Measurements from ENCODE around the gene TTF2. TPM values are rescaled to one million over a fixed set of nuclear protein-coding genes. Genes with fewer than 3 reads are reported as not detected.

Gene TTF2
- total and polyA plus RNA-seq, 2 of the 8 experiments (the other 6 are each of a cell fraction or from before 2014, with no cell fraction given), result 16.9 to 89.6 TPM

- TF ChIP-seq CREB1 (IDR thresholded peaks at IDR 0.05) (no peak), SIN3A (conservative IDR thresholded peaks at IDR 0.05 in 1 of 2, IDR thresholded peaks at IDR 0.05 in 1 of 2; ENCODE audit: low read depth in 1 of 2, low read length in 2 of 2) (no peak), EP300 (IDR thresholded peaks at IDR 0.05; ENCODE audit: borderline replicate concordance in 1 of 2, low read depth in 2 of 2, low read length in 2 of 2) (no peak), EGR1 (IDR thresholded peaks at IDR 0.05; ENCODE audit: borderline replicate concordance, low read depth, low read length) (no peak), KDM1A (IDR thresholded peaks at IDR 0.05; ENCODE audit: borderline replicate concordance, low read length) (no peak), YY1 (IDR thresholded peaks at IDR 0.05; ENCODE audit: low read depth, low read length) (no peak)
Observed at GRCh38 chr1:117089996-117090395, 29.9 kb downstream of the TTF2 start (continued).
